Body of pancreas (tissue), 4 donors: Measurements from ENCODE around the gene DLG2.

Experiments used
- POLR2A ChIP-seq, 3 donors: fragments of 450-650 bp; IDR thresholded peaks; one replicate each; pipeline ENCODE4 v1.6.1; 2016; ENCODE audit warnings: antibody characterized with exemption in 3 of 3, mild to moderate bottlenecking in 2 of 3
- TF ChIP-seq, protein P1 (sequence below), 7 experiments: fragments of 450-650 bp in 4 of 7; fragments of 200-600 bp in 3 of 7; sonication (generic) in 3 of 7; IDR thresholded peaks; one replicate each; pipeline ENCODE4 v1.5.1; 2016 to 2019; ENCODE audit warnings: antibody characterized with exemption in 7 of 7

DNA sequence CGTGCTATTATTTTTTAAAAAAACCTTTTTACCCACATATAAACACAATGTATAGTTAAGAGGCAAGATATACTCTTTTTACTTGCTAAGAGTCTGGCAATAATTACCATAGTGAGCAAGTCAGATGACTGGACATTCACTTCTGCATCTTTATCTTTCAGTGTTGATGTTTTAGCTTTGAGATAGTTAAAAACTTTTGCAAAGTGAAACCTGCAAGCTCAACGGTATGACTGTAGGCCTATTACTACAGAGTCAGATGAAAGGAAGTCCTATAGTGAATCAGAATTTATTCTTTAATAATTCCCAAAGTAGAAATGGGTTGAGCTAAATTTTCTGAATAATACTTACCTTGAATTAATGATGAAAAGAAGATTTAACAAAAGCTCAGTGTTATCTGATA is 2104.2 kb downstream of the DLG2 start:
- TF ChIP-seq, protein P1, sequence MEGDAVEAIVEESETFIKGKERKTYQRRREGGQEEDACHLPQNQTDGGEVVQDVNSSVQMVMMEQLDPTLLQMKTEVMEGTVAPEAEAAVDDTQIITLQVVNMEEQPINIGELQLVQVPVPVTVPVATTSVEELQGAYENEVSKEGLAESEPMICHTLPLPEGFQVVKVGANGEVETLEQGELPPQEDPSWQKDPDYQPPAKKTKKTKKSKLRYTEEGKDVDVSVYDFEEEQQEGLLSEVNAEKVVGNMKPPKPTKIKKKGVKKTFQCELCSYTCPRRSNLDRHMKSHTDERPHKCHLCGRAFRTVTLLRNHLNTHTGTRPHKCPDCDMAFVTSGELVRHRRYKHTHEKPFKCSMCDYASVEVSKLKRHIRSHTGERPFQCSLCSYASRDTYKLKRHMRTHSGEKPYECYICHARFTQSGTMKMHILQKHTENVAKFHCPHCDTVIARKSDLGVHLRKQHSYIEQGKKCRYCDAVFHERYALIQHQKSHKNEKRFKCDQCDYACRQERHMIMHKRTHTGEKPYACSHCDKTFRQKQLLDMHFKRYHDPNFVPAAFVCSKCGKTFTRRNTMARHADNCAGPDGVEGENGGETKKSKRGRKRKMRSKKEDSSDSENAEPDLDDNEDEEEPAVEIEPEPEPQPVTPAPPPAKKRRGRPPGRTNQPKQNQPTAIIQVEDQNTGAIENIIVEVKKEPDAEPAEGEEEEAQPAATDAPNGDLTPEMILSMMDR (IDR thresholded peaks at IDR 0.05) = no peak
- no peak for TF ChIP-seq POLR2A (IDR thresholded peaks at IDR 0.05)
